LNCAP (cell line): Measurements from ENCODE around the gene FADD.

Experiments
- CTCF ChIP-seq: fragments of 450-650 bp; IDR thresholded peaks from 2 replicates; pipeline ENCODE4 v1.5.1; 2017; ENCODE audit warnings: mild to moderate bottlenecking

The FADD gene

GRCh38 chr11:70207531-70208131, 4.5 kb downstream of the FADD start:
- TF ChIP-seq CTCF, result no peak

- TF ChIP-seq CTCF, result no peak
Measured at GRCh38 chr11:70209391-70209912, 6.4 kb downstream of the FADD start.

GRCh38 chr11:70210051-70210501, 7.0 kb downstream of the FADD start:
- no peak for TF ChIP-seq CTCF

- TF ChIP-seq CTCF, result no peak
Measured at GRCh38 chr11:70210530-70210929, 7.4 kb downstream of the FADD start.

GRCh38 chr11:70212227-70212811, 9.2 kb downstream of the FADD start:
- no peak for TF ChIP-seq CTCF

- no peak for TF ChIP-seq CTCF
Measured at GRCh38 chr11:70220136-70220535, 17.0 kb downstream of the FADD start.

- TF ChIP-seq CTCF, result no peak
Measured at GRCh38 chr11:70220920-70221319, 17.8 kb downstream of the FADD start.
